ENCODE data around the gene CYP27B1.

CYP27B1 gene

GRCh38 chr12:57730336-57731067 is 36.4 kb downstream of the CYP27B1 start:
- no peaks in the 10 kb centered on the region for H3K27me3 ChIP-seq
- no peak overlapping the region for H3K9ac ChIP-seq
- H3K4me2 ChIP-seq, result no peak overlapping the region
- H3K4me3 ChIP-seq, result no peak overlapping the region
- peaks cover 0 to 61% (median 2%) of the 10 kb centered on the region in 11 experiments; a peak in 8 of 22 replicates for H4K20me1 ChIP-seq
- no peaks in the 10 kb centered on the region for H3K4me1 ChIP-seq
- TF ChIP-seq Cebpa-rat (IDR thresholded peaks at IDR 0.05), result no peak
- no peak overlapping the region for H3K27ac ChIP-seq
- peaks cover 76 to 96% (median 91%) of the 10 kb centered on the region in 11 experiments for H3K36me3 ChIP-seq
- H3K9me3 ChIP-seq (replicated peaks in 1 of 11), result peaks cover 0 to 21% (median 13%) of the 10 kb centered on the region in 11 experiments; a peak in 15 of 22 replicates

GRCh38 chr12:57729321-57729844 is 37.5 kb downstream of the CYP27B1 start:
- H4K20me1 ChIP-seq, result peaks cover 0 to 59% (median 0%) of the 10 kb centered on the region in 11 experiments; a peak in 5 of 22 replicates
- H3K27me3 ChIP-seq, result no peaks in the 10 kb centered on the region
- H3K27ac ChIP-seq, result no peak overlapping the region
- H3K9me3 ChIP-seq (replicated peaks in 1 of 11), result peaks cover 0 to 21% (median 13%) of the 10 kb centered on the region in 11 experiments; a peak in 15 of 22 replicates
- no peak overlapping the region for H3K9ac ChIP-seq
- peaks cover 0 to 7% (median 5%) of the 10 kb centered on the region in 10 experiments; a peak in 10 of 20 replicates for H3K4me1 ChIP-seq
- no peak overlapping the region for H3K4me3 ChIP-seq
- H3K36me3 ChIP-seq, result peaks cover 72 to 91% (median 82%) of the 10 kb centered on the region in 11 experiments
- H3K4me2 ChIP-seq, result no peak overlapping the region
- TF ChIP-seq Cebpa-rat (IDR thresholded peaks at IDR 0.05), result no peak

DNA sequence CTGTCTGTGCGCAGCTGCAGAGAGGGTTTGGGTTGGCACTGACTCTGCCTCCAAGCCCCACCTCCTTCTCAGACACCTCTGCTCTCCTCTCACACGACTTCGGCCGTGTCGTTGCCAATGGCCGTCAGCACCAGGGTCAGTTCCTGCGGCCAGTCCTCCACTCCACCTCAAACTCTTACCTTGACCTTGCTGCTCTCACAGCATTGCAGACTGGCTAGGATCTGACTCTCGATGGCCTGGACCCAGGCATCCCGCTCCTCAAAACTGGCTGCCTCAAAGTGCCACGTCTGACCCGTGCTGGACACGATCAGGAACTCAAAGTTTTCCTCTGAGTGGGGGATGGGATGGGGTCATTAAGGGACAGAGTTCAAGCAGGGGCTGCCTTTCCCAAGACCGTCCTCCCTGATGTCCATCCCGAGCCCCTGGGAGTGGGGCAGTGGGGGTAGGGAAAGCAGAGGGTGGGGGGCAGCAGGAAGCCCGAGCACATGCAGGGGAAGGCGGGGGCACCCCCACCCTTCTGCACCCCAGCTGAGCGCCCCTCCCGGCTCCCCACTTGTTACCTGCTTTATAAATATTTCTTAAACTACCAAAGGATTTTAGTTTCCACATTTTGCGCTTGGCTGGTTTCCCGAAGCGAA is 39.0 kb downstream of the CYP27B1 start:
- H4K20me1 ChIP-seq, result peaks cover 0 to 61% (median 4%) of the 10 kb centered on the region in 11 experiments; a peak in 6 of 22 replicates
- H3K9ac ChIP-seq, result no peak overlapping the region
- peaks cover 57 to 90% (median 67%) of the 10 kb centered on the region in 11 experiments for H3K36me3 ChIP-seq
- no peak overlapping the region for H3K27ac ChIP-seq
- TF ChIP-seq Cebpa-rat (IDR thresholded peaks at IDR 0.05), result no peak
- peaks cover 0 to 7% (median 5%) of the 10 kb centered on the region in 10 experiments; a peak in 10 of 20 replicates for H3K4me1 ChIP-seq
- peaks cover 0 to 21% (median 13%) of the 10 kb centered on the region in 11 experiments; a peak in 15 of 22 replicates for H3K9me3 ChIP-seq (replicated peaks in 1 of 11)
- H3K27me3 ChIP-seq, result no peaks in the 10 kb centered on the region
- H3K4me3 ChIP-seq, result no peak overlapping the region
- H3K4me2 ChIP-seq, result no peak overlapping the region

- Histone ChIP-seq H3K4me1 (peaks cover 0 to 7% (median 5%) of the 10 kb centered on the region in 10 experiments; a peak in 10 of 20 replicates), H3K27ac (no peak overlapping the region), H4K20me1 (peaks cover 0 to 60% (median 4%) of the 10 kb centered on the region in 11 experiments; a peak in 6 of 22 replicates), H3K9me3 (replicated peaks in 1 of 11) (peaks cover 0 to 21% (median 13%) of the 10 kb centered on the region in 11 experiments; a peak in 15 of 22 replicates), H3K4me3 (no peak overlapping the region), H3K27me3 (no peaks in the 10 kb centered on the region), H3K4me2 (no peak overlapping the region), H3K36me3 (peaks cover 51 to 90% (median 61%) of the 10 kb centered on the region in 11 experiments), H3K9ac (no peak overlapping the region)
- TF ChIP-seq Cebpa-rat (IDR thresholded peaks at IDR 0.05), result no peak
Observed at GRCh38 chr12:57726884-57727757, 39.8 kb downstream of the CYP27B1 start.

DNA sequence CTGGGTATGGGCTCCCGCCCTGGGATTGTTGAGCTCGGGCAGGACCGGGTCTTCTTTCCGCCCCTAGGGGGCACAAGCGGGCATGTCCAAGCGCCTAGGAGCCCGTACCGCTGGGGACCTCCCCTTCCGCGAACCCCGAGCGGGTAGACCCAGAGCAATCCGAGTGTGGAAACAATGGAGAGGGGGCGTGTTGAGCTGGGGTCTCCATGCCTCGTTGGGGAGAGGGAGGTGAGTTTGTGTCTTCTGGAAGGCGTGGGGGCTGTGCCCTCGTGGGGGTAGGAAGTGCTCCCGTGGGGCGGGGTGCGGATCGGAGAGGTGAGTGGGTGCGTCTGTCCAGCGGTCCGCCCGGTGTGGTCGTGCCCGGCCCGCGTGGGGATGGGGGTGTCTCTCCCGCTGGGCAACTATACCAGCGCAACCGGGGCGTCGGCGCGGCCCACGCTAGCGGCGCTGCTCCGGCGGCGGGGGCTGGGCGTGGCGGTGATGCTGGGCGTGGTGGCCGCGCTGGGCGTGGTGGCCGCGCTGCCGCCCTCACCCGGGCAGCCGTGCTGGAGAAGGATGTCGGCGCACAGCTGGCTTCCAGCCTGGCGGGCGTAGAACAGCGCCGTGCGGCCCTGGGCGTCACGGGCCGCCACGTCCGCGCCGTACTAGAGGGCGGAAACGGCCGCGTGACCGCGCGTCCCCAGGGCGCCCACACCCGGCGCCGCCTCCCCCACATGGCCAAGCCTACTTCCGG is 40.6 kb downstream of the CYP27B1 start:
- no peak overlapping the region for H3K4me3 ChIP-seq
- no peak overlapping the region for H3K4me2 ChIP-seq
- H3K27ac ChIP-seq, result no peak overlapping the region

DNA sequence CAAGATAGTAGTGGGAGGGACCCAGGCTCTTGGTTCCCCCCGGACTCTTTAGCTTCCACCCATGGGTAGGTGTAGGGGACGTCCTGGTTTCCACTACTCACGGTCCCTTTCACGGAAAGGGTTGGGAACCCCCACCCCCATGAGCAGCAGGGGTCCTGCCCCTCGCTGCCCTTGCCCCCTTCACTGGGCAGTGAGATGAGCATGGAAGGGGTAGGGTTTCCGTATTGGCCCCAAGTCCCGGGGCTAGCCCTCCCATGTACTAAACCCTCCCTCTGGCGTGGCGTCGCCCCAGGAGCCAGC is 41.1 kb downstream of the CYP27B1 start:
- Histone ChIP-seq H3K4me2 (no peak overlapping the region), H3K9me3 (replicated peaks in 1 of 11) (peaks cover 0 to 21% (median 13%) of the 10 kb centered on the region in 11 experiments; a peak in 15 of 22 replicates), H4K20me1 (peaks cover 0 to 62% (median 5%) of the 10 kb centered on the region in 11 experiments; a peak in 8 of 22 replicates), H3K9ac (no peak overlapping the region), H3K4me1 (peaks cover 0 to 7% (median 5%) of the 10 kb centered on the region in 10 experiments; a peak in 10 of 20 replicates), H3K4me3 (no peak overlapping the region), H3K27me3 (no peaks in the 10 kb centered on the region), H3K36me3 (peaks cover 51 to 90% (median 61%) of the 10 kb centered on the region in 11 experiments), H3K27ac (no peak overlapping the region)
- no peak for TF ChIP-seq Cebpa-rat (IDR thresholded peaks at IDR 0.05)

More for the DNA sequence above, 40.6 kb downstream of the CYP27B1 start:
- H3K4me1 ChIP-seq, result peaks cover 0 to 7% (median 5%) of the 10 kb centered on the region in 10 experiments; a peak in 10 of 20 replicates
- no peaks in the 10 kb centered on the region for H3K27me3 ChIP-seq
- peaks cover 51 to 90% (median 61%) of the 10 kb centered on the region in 11 experiments for H3K36me3 ChIP-seq
- no peak overlapping the region for H3K9ac ChIP-seq
- no peak for TF ChIP-seq Cebpa-rat (IDR thresholded peaks at IDR 0.05)
- H3K9me3 ChIP-seq (replicated peaks in 1 of 11), result peaks cover 0 to 21% (median 13%) of the 10 kb centered on the region in 11 experiments; a peak in 15 of 22 replicates
- H4K20me1 ChIP-seq, result peaks cover 0 to 62% (median 4%) of the 10 kb centered on the region in 11 experiments; a peak in 6 of 22 replicates

DNA sequence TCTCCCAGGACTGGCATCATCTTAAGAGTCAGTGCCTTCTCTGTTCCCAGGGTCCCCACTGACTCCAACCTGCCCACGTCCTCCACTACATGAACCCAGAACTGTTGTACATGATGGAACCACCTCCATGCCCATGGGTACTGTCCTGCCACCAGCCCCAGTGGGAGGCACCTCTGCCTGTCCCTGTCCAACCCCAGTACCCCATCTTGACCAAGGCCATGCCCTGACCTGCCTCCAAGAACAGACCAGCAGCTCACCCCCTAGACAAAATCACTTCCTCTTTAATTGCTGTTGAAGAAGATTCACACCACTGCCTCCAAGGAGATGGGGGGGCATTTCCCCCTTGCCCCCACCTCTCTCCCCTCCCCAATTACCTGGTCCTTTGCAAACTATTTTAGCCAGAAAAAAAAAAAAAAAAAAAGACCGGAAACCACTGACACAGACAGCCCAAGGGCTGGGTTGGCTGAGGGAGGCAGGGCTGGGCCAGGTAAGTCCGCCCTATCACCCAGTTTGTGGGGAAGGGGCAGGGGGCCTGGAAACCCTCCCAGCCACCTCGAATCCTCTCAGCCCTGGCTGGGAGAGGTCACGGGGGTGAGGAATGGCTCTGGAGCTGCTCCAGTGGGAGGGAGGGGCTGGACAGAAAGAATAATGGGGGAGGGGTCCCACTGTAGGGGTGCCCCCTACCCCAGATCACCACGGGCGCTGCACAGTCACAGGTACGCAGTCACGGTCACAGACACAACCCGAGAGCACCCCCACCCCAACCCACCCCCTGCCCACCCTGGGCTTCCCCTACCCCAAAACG is 41.7 kb downstream of the CYP27B1 start:
- Histone ChIP-seq H3K27ac (0 out of 22 replicates have a peak overlapping the region, but pooled peaks of 1 of the 11 experiments have one; percentile 4), H4K20me1 (peaks cover 0 to 65% (median 5%) of the 10 kb centered on the region in 11 experiments; a peak in 9 of 22 replicates), H3K36me3 (peaks cover 51 to 90% (median 61%) of the 10 kb centered on the region in 11 experiments), H3K4me3 (no peak overlapping the region), H3K4me2 (peak overlapping the region in 1 of 11 experiments; percentile 5; a peak in 1 of 22 replicates), H3K4me1 (peaks cover 0 to 7% (median 5%) of the 10 kb centered on the region in 10 experiments; a peak in 10 of 20 replicates), H3K9ac (no peak overlapping the region), H3K9me3 (replicated peaks in 1 of 11) (peaks cover 0 to 21% (median 13%) of the 10 kb centered on the region in 11 experiments; a peak in 15 of 22 replicates), H3K27me3 (no peaks in the 10 kb centered on the region)
- no peak for TF ChIP-seq Cebpa-rat (IDR thresholded peaks at IDR 0.05)

Data from BLaER1 treated with 17β-estradiol and CSF1 and Interleukin-3, amounts not matched to agents 10 nM and 100 nM (cell line).